Spleen (tissue), 11 donors: ENCODE data around the gene VDAC1. TPM values are rescaled to one million over a fixed set of nuclear protein-coding genes. Genes with fewer than 3 reads are reported as not detected.

Experiments
- DNase-seq: peaks from one replicate; pipeline ENCODE4 v3.0.0-alpha.2; 2020
- H3K27ac ChIP-seq, 8 donors: fragments of 200-600 bp; sonication (generic) in 7 of 8; 1 replicate in 4 of 8; 2 replicates in 4 of 8; pipeline versions ENCODE4 v1.5.0 to v1.8.0; 2016 to 2021; ENCODE audit warnings: inconsistent platforms in 4 of 8, mild to moderate bottlenecking in 4 of 8, moderate library complexity in 1 of 8
- H3K27me3 ChIP-seq, 7 donors: fragments of 200-600 bp; sonication (generic) in 6 of 7; replicated peaks in 1 of 7; 1 replicate in 4 of 7; 2 replicates in 3 of 7; pipeline versions ENCODE4 v1.5.0 to v1.8.0; 2016 to 2021; ENCODE audit warnings: inconsistent platforms in 3 of 7, mild to moderate bottlenecking in 1 of 7
- H3K36me3 ChIP-seq, 6 donors: fragments of 200-600 bp; sonication (generic) in 5 of 6; 1 replicate in 4 of 6; 2 replicates in 2 of 6; pipeline versions ENCODE4 v1.5.0 to v1.8.0; 2016 to 2021; ENCODE audit warnings: inconsistent platforms in 2 of 6
- H3K4me1 ChIP-seq, 6 donors: fragments of 200-600 bp; sonication (generic) in 5 of 6; 1 replicate in 3 of 6; 2 replicates in 3 of 6; pipeline versions ENCODE4 v1.5.0 to v1.8.0; 2016 to 2021; ENCODE audit warnings: inconsistent platforms in 3 of 6
- H3K4me3 ChIP-seq, 8 donors: fragments of 200-600 bp; sonication (generic) in 7 of 8; 1 replicate in 4 of 8; 2 replicates in 4 of 8; pipeline versions ENCODE4 v1.5.0 to v1.8.0; 2016 to 2021; ENCODE audit warnings: inconsistent platforms in 4 of 8, mild to moderate bottlenecking in 4 of 8, moderate library complexity in 2 of 8
- H3K9me3 ChIP-seq, 8 donors: fragments of 200-600 bp; sonication (generic) in 7 of 8; 1 replicate in 4 of 8; 2 replicates in 4 of 8; pipeline versions ENCODE4 v1.5.0 to v1.8.0; 2016 to 2021; ENCODE audit warnings: inconsistent platforms in 4 of 8
- POLR2A ChIP-seq, 3 donors: fragments of 450-650 bp; IDR thresholded peaks; one replicate each; pipeline ENCODE4 v1.5.1; 2017; ENCODE audit warnings: antibody characterized with exemption in 3 of 3, mild to moderate bottlenecking in 1 of 3
- POLR2AphosphoS5 ChIP-seq, 3 donors: sonication (generic); formaldehyde crosslinking; IDR thresholded peaks; one replicate each; pipeline ENCODE4 v1.5.1; 2017; ENCODE audit warnings: antibody characterized with exemption in 3 of 3
- WGBS, 5 donors: extraction: QIAGEN DNeasy Blood & Tissue Kit in 3 of 5; methylation state at CpG; one replicate each; pipeline versions ENCODE4 v1.1.5 to v1.1.7; 2013 to 2018; 5-methylcytosine and 5-hydroxymethylcytosine counted together
- intact Hi-C: fragments of 100-400 bp; cut with DNase I; formaldehyde crosslinking; loops from one replicate; pipeline ENCODE4 v1.15.0; 2023; ENCODE audit warnings: low total_unique reads
- polyA plus RNA-seq, 3 donors: library from polyadenylated mRNA; stranded (reverse); fragments of 200-250 nt; gene quantifications; one replicate each; pipeline ENCODE4 v1.2.1, GENCODE V29; 2013
- total RNA-seq, 7 donors: library from RNA; depleted of rRNA in 3 of 7; stranded (reverse); fragments of >200 nt in 3 of 7; fragmentation: NEBNext Ultra II Directional in 4 of 7; extraction: Animal tissue kit (Norgen Biotek cat#: 25700) in 4 of 7; gene quantifications; one replicate each; pipeline versions ENCODE4 v1.1.0 to v1.2.1, GENCODE V29; 2016 to 2021
- TF ChIP-seq, protein P1 (sequence below), 11 experiments: fragments of 200-600 bp in 7 of 11; fragments of 450-650 bp in 4 of 11; sonication (generic) in 4 of 11; IDR thresholded peaks in 8 of 11; conservative IDR thresholded peaks in 3 of 11; 1 replicate in 7 of 11; 2 replicates in 4 of 11; pipeline versions ENCODE4 v1.4.0 to v1.8.0; 2016 to 2021; ENCODE audit warnings: antibody characterized with exemption in 11 of 11, inconsistent platforms in 4 of 11, mild to moderate bottlenecking in 1 of 11
- donor health status: healthy with polysubstance abuse.
- donor health status: DM: no; HTN: no; CAD: no; lungs with moderate emphysema.
- donor health status: DM: no; HTN: no; CAD: no.
- donor health status: Bipolar disorder and iron deficiency.
- donor health status: healthy.
- donor health status: DM: no; HTN: no; CAD: no.
- donor health status: DM: yes; HTN: yes; CAD: no.

The VDAC1 gene
- total and polyA plus RNA-seq, 10 donors, result 53.3 to 100 (median 84.7) TPM

DNA sequence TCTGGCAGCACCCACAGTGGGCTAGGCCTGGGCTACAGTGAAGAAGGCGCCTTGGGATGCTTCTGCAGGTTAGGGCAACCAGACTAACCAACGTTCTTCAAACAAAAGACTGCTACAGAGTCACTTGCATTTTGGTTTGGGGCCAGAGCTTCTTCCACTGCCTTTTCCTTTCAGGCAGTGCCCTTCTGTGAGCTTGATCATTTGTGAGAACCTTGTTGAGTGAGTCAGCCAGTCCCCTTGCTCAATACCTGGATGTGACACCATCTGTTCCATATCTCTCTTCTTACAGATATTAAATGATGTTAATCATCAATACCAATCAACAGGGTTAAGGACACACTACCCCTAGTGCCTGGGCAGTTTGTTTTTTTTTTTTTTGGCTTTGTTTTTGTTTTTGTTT is 46.5 kb upstream of the VDAC1 start:
- no peaks in the 10 kb centered on the region for H3K9me3 ChIP-seq
- H3K4me1 ChIP-seq, result peaks cover 0 to 15% (median 13%) of the 10 kb centered on the region in 6 donors
- no peaks in the 10 kb centered on the region for H3K27me3 ChIP-seq
- 87 to 94% (median 89%) methylated on average over 2 of the region's 2 CpGs for WGBS, 5 donors
- H3K4me3 ChIP-seq, result no peak overlapping the region
- DNase-seq, result no peak
- TF ChIP-seq, protein P1, sequence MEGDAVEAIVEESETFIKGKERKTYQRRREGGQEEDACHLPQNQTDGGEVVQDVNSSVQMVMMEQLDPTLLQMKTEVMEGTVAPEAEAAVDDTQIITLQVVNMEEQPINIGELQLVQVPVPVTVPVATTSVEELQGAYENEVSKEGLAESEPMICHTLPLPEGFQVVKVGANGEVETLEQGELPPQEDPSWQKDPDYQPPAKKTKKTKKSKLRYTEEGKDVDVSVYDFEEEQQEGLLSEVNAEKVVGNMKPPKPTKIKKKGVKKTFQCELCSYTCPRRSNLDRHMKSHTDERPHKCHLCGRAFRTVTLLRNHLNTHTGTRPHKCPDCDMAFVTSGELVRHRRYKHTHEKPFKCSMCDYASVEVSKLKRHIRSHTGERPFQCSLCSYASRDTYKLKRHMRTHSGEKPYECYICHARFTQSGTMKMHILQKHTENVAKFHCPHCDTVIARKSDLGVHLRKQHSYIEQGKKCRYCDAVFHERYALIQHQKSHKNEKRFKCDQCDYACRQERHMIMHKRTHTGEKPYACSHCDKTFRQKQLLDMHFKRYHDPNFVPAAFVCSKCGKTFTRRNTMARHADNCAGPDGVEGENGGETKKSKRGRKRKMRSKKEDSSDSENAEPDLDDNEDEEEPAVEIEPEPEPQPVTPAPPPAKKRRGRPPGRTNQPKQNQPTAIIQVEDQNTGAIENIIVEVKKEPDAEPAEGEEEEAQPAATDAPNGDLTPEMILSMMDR (IDR thresholded peaks at IDR 0.05 in 8 of 11, conservative IDR thresholded peaks at IDR 0.05 in 3 of 11), result no peak
- TF ChIP-seq POLR2AphosphoS5 (IDR thresholded peaks at IDR 0.05) (no peak), POLR2A (IDR thresholded peaks at IDR 0.05) (no peak)
- no peaks in the 10 kb centered on the region for H3K36me3 ChIP-seq
- no peak overlapping the region for H3K27ac ChIP-seq
- intact Hi-C loops, result no loop called here

DNA sequence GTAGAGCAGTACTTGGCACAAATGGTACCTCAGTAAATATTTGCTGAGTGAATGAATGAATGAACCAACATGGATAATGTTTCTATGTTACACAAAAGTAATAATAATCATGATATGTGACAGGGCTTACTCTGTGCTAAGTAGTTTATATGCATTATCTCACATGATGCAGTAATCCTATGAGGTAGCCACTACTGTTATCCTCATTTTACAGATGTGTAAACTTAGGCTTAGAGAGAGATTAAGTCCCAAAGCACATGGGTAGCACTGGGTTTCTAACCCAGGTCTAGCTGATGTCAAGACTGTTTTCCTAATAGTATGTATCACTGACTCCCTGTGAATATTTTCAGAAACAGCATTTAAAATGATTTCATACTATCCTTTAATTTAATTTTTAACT is 44.1 kb upstream of the VDAC1 start:
- Histone ChIP-seq H3K36me3 (no peaks in the 10 kb centered on the region), H3K4me3 (no peak overlapping the region), H3K4me1 (peaks cover 0 to 11% (median 8%) of the 10 kb centered on the region in 6 donors), H3K27ac (no peak overlapping the region), H3K27me3 (no peaks in the 10 kb centered on the region), H3K9me3 (no peaks in the 10 kb centered on the region)
- no peak for TF ChIP-seq POLR2AphosphoS5 (IDR thresholded peaks at IDR 0.05)
- TF ChIP-seq POLR2A (IDR thresholded peaks at IDR 0.05), result no peak
- TF ChIP-seq, protein P1 (IDR thresholded peaks at IDR 0.05 in 8 of 11, conservative IDR thresholded peaks at IDR 0.05 in 3 of 11), result no peak
- no peak for DNase-seq
- intact Hi-C loops, result no loop called here

DNA sequence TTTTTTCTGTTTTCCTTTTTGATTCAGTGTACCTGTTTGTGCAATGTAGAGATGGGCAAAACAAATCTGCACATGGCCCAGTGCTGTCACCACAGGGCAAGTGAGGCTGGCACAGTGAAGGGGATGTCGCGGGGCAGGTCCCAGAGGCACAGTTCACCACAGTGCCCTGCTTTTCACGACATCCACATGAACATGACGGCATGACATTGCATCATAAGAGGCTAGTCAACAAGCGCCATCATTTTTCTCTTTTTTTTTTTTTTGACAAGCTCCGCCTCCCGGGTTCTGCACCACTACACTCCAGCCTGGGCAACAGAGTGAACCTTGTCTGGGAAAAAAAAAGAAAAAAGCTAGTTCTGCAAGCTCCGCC is 42.9 kb upstream of the VDAC1 start:
- Histone ChIP-seq H3K36me3 (no peaks in the 10 kb centered on the region), H3K27ac (no peak overlapping the region), H3K9me3 (no peaks in the 10 kb centered on the region), H3K4me1 (no peaks in the 10 kb centered on the region), H3K4me3 (no peak overlapping the region), H3K27me3 (no peaks in the 10 kb centered on the region)
- 84 to 94% (median 88%) methylated on average over 8 of the region's 8 CpGs for WGBS, 5 donors
- intact Hi-C loops, result no loop called here
- no peak for TF ChIP-seq POLR2A (IDR thresholded peaks at IDR 0.05)
- TF ChIP-seq, protein P1 (IDR thresholded peaks at IDR 0.05 in 8 of 11, conservative IDR thresholded peaks at IDR 0.05 in 3 of 11), result no peak
- TF ChIP-seq POLR2AphosphoS5 (IDR thresholded peaks at IDR 0.05), result no peak
- no peak for DNase-seq

DNA sequence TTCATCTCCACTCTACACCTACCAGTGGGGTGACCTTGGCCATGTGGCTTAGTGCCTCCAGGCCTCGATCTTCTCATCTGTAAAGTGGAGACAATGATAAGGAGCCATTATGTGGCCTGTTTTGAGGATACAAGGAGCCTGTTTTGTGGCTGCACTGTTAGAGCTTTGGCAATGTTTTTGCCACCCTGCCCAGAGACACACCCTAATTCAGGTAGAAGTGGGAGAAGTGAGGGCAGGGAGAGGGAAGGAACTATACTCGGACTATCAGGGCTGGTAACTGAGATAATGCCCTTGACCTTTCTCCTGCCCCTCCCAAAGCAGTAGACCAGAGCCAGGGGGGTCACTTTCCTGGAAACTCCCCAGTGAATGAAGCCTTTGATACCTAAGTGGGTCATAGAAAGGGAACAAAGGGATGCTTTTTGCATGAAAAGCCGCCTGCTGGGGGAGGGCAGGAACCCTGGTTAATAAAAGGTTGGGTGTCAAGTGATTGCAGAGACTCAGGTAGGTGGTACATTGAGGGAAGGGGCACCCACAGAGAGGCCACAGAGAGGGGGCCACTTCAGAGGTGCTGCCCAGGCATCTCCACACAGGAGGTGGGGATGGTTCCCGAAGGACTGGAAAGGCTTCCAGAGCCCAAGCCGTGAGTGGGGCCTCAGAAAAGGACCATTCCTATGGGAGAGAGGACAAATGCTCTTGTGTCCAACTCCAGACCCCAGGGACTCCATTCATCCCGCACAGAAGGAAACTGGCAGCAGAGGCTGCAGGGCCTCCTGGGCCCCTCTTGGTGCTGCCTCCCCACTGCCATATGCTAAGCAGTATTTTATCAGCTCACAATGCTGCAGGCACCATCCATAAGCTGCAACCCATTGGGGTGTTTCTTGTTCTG is 42.3 kb upstream of the VDAC1 start:
- no peaks in the 10 kb centered on the region for H3K9me3 ChIP-seq
- H3K36me3 ChIP-seq, result no peaks in the 10 kb centered on the region
- TF ChIP-seq POLR2AphosphoS5 (IDR thresholded peaks at IDR 0.05) (no peak), POLR2A (IDR thresholded peaks at IDR 0.05) (no peak)
- TF ChIP-seq, protein P1 (IDR thresholded peaks at IDR 0.05 in 8 of 11, conservative IDR thresholded peaks at IDR 0.05 in 3 of 11), result no peak
- no peak for DNase-seq
- no peak overlapping the region for H3K4me3 ChIP-seq
- H3K27ac ChIP-seq, result no peak overlapping the region
- intact Hi-C loops, result no loop called here
- no peaks in the 10 kb centered on the region for H3K27me3 ChIP-seq
- 77 to 88% (median 84%) methylated on average over 6 of the region's 6 CpGs for WGBS, 5 donors
- no peaks in the 10 kb centered on the region for H3K4me1 ChIP-seq
